22Rv1 (cell line): ENCODE results near the gene PRR33.

Source experiments
- ZFX ChIP-seq: fragments of 450-650 bp; IDR thresholded peaks from 2 replicates; pipeline ENCODE4 v1.6.1; 2017; ENCODE audit warnings: antibody characterized with exemption, borderline replicate concordance
- TF ChIP-seq, protein P1 (sequence below): fragments of 450-650 bp; IDR thresholded peaks from 2 replicates; pipeline ENCODE4 v1.5.1; 2017; ENCODE audit warnings: mild to moderate bottlenecking

DNA sequence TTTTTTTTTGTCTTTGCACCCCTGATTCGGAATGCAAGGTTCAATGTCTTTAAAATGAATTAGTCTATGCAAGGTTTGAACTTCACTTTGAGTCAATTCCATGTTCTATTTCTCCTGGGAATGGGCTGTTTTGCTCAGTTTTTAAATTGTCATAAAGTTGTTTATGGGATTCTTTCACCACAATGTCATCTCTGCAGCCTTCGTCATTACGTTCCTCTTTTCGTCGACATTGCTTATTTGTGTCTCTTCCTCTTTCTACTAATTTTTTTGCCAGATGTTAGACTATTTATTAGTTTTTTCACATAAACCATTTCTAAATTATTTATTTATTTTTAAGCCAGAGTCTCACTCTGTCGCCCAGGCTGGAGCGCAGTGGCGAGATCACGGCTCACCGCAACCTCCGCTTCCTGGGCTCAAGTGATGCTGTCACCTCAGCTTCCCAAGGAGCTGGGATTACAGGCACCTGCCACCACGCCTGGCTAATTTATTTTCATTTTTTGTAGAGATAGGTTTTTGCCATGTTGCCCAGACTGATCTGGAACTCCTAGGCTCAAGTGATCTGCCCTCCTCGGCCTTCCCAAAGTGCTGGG, 20.7 kb upstream of the PRR33 start:
- TF ChIP-seq, protein P1, sequence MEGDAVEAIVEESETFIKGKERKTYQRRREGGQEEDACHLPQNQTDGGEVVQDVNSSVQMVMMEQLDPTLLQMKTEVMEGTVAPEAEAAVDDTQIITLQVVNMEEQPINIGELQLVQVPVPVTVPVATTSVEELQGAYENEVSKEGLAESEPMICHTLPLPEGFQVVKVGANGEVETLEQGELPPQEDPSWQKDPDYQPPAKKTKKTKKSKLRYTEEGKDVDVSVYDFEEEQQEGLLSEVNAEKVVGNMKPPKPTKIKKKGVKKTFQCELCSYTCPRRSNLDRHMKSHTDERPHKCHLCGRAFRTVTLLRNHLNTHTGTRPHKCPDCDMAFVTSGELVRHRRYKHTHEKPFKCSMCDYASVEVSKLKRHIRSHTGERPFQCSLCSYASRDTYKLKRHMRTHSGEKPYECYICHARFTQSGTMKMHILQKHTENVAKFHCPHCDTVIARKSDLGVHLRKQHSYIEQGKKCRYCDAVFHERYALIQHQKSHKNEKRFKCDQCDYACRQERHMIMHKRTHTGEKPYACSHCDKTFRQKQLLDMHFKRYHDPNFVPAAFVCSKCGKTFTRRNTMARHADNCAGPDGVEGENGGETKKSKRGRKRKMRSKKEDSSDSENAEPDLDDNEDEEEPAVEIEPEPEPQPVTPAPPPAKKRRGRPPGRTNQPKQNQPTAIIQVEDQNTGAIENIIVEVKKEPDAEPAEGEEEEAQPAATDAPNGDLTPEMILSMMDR = no peak
- no peak for TF ChIP-seq ZFX
